ENCODE results near the gene ADAMTSL2.

DNA sequence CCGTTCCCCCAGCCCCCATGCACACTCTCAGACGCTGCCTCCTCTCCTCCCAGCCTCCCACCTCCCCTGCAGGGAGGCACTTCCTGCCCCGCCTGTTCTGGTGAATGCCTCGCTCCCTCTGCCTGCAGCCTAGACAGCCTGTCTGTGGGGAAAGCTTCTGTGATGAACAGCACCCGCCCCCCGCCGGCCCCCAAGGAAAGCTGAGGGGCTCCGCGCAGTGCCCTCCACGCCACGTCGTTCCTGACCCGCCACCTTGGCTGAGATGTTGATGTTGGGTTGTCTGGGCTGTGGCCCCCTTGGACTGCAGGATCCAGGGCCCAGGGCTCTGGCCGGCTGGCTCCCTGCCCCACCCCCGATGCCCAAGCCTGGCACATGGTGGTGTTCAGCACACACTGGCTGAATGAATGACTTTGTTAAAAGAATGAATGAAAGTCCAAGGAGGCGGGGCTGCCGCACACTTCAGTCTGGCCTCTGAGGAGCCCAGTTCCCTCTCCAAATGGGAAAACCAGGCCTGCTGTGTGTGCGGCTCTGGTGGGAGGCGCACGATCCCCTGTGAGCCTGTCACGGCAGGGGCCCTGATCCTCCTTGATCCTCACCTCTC is 7.7 kb upstream of the ADAMTSL2 start:
- no peak for TF ChIP-seq CTCF (IDR thresholded peaks at IDR 0.05; ENCODE audit: insufficient read depth, low read length)
- TF ChIP-seq, protein P1, sequence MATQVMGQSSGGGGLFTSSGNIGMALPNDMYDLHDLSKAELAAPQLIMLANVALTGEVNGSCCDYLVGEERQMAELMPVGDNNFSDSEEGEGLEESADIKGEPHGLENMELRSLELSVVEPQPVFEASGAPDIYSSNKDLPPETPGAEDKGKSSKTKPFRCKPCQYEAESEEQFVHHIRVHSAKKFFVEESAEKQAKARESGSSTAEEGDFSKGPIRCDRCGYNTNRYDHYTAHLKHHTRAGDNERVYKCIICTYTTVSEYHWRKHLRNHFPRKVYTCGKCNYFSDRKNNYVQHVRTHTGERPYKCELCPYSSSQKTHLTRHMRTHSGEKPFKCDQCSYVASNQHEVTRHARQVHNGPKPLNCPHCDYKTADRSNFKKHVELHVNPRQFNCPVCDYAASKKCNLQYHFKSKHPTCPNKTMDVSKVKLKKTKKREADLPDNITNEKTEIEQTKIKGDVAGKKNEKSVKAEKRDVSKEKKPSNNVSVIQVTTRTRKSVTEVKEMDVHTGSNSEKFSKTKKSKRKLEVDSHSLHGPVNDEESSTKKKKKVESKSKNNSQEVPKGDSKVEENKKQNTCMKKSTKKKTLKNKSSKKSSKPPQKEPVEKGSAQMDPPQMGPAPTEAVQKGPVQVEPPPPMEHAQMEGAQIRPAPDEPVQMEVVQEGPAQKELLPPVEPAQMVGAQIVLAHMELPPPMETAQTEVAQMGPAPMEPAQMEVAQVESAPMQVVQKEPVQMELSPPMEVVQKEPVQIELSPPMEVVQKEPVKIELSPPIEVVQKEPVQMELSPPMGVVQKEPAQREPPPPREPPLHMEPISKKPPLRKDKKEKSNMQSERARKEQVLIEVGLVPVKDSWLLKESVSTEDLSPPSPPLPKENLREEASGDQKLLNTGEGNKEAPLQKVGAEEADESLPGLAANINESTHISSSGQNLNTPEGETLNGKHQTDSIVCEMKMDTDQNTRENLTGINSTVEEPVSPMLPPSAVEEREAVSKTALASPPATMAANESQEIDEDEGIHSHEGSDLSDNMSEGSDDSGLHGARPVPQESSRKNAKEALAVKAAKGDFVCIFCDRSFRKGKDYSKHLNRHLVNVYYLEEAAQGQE (IDR thresholded peaks at IDR 0.05; ENCODE audit: insufficient replicate concordance, low read depth), result no peak
- TF ChIP-seq POLR2AphosphoS5 (IDR thresholded peaks at IDR 0.05; ENCODE audit: low read depth), result no peak
- no peak for TF ChIP-seq GABPA (IDR thresholded peaks at IDR 0.05; ENCODE audit: low read depth)

All from HL-60 (cell line).